NCI-H146 (cell line): ENCODE results near the gene CFAP99.
"Not testable (repeated sequence)": the region's sequence is repeated elsewhere in the genome, so short reads cannot be mapped to it uniquely, and the experiment has no call there.

ENCODE experiments used
- DNase-seq: peaks from one replicate; lab custom pipeline; 2025; lab: John Stamatoyannopoulos, UW

CFAP99 gene

DNA sequence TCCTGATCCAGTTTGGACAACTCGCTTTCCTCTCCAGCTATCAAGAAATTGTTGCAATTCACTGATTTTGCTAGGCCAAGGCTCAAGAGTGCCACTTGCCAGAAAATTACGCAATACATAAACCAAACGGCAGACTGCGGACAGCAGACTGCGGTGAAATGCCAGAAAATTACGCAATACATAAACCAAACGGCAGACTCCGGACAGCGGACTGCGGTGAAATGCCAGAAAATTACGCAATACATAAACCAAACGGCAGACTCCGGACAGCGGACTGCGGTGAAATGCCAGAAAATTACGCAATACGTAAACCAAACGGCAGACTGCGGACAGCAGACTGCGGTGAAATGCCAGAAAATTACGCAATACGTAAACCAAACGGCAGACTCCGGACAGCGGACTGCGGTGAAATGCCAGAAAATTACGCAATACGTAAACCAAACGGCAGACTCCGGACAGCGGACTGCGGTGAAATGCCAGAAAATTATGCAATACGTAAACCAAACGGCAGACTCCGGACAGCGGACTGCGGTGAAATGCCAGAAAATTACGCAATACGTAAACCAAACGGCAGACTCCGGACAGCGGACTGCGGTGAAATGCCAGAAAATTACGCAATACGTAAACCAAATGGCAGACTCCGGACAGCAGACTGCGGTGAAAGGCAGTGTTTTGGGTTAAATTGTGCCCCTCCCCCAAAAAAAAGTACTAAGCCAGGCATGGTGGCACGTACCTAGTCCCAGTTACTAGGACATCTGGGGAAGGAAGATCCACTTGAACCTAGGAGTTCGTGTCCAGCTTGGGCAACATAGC, 11.4 kb downstream of the CFAP99 start:
- DNase-seq = not testable (repeated sequence)

GRCh38 chr4:2432004-2432403, 13.2 kb downstream of the CFAP99 start:
- no peak for DNase-seq

GRCh38 chr4:2432991-2433530, 14.3 kb downstream of the CFAP99 start:
- DNase-seq = no peak

DNA sequence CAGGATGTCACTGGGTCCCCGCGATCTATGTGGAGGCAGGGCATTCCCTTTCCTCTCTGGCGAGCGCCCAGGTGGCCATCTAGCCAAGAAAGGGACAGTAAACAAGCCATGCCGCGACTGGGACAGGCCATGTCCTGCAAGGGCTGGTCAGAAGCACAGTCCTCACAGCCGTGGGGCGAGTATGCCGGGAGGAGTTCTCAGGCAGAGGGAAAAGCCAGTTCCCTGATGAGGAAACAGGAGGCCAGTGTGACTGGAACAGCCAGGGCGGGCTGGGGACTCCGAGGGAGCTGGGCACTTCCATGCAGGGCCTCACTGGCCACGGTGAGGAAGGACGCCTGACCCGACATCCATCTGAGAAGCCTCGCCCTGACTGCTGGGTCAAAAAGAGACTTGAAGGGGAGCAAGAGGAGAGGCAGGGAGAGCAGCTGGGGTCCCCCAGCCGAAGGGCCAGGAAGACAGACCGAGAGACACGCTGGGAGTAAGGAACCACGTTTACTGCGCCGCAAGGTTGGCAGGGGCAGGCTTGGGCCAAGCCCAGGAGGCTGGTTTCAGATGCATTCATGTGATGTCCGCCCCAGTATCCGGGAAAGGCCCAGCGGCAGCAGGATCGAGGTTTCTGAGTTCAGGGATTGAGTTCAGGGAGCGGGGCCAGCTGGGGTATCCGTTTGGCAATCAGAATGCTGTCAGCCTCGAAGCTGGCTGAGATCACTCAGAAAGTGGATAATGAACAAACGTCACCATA, 15.0 kb downstream of the CFAP99 start:
- DNase-seq = no peak

- no peak for DNase-seq
Measured at GRCh38 chr4:2434420-2434819, 15.7 kb downstream of the CFAP99 start.

DNA sequence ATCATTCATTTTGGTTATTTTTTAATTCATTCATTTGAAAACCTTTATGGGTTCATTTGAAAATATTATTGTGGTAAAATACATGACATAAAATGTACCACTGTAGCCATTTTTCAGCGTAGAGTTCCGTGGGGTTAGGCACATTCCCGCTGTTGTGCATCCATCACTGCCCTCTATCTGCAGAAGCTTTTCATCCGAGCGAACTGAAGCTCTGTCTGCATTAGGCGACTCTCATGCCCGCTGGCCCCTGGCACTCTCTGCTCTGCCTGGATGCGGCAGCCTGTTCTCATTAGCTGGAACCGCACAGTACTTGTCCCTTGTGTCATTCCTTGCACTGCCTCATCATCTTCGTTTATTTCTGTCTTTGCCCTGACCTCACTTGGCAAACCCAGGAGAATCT, 17.5 kb downstream of the CFAP99 start:
- DNase-seq = no peak

DNA sequence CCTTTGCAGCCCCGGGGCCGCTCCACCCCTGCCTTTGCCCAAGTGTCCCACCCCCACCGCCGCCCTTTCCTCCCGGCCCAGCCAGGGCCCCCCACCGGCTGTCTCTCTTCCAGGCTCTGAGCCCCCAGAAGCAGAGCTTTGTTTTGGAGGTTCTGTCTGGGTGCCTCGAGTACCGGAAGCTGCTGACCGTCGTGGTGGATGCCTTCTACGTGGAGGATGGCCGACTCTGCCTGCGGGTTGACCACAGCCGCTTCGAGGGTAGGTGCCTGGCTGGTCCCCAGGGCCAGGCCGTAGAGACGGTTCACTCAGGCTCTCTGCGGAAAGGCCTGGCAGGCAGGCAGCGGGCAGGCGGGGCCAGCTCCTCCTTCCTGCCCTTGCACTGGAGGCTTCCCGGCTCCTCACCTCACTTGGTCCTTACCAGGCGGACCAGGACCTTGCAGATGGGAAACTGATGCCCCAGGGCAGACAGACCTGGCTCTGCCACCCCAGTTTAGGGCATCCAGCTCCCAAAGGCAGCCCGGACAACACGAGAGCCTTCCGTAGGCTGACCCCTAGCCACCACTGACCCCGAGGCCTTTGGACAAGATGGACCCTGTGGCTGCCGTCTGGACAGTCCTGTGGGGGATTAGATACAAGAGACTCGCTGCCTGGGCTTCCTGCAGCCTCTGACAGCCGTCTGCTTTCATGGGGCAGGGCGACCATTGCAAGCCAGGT, 18.2 kb downstream of the CFAP99 start:
- DNase-seq = no peak

GRCh38 chr4:2437475-2438215, 18.9 kb downstream of the CFAP99 start:
- no peak for DNase-seq

DNA sequence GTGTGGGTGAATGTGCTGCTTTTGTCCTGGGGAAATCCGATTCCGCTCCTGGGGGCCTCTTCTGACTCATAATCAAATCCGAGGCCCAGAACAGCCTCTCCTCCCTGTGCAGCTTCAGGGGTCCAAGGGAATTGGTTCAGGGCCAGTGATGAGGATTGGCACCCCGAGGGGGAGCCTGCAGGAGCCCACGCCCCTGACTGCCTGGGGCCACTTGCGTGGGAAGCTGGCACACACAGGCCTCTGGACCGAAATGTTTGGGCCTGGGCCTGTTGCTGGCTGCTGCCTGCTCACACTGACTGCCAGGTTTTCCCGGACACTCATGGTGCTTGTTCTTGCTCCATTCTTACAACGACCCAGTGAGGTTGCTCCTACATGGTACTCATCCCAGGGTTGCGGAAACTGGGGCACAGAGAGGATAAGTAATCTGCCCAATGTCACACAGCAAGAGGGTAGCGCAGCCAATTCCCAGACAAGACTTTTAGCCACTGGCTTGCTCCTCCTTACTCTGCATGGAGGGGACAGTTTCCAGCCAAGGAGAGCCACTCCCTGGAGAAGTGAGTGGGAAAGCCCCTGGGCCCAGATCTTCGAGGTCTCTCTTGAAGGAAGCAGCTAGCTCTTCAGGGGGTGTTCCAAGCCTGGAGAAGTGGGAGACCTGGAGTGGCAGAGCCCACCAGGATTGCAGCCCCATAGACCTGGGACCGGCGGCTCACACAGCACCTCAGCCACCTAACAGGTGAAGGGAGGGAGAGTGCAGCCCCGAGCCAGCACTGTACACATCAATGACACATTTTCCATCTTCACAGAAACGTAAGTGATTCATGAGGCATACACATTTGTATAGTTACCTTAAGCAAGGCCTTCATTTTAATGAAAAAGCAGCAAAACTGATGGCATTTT, 20.3 kb downstream of the CFAP99 start:
- DNase-seq = no peak

- peak; percentile 82 for DNase-seq
Measured at GRCh38 chr4:2441393-2442174, 22.8 kb downstream of the CFAP99 start.

GRCh38 chr4:2442175-2442993, 23.6 kb downstream of the CFAP99 start:
- DNase-seq = no peak

GRCh38 chr4:2443061-2443730, 24.4 kb downstream of the CFAP99 start:
- DNase-seq = no peak

GRCh38 chr4:2443956-2444740, 25.4 kb downstream of the CFAP99 start:
- DNase-seq = no peak

DNA sequence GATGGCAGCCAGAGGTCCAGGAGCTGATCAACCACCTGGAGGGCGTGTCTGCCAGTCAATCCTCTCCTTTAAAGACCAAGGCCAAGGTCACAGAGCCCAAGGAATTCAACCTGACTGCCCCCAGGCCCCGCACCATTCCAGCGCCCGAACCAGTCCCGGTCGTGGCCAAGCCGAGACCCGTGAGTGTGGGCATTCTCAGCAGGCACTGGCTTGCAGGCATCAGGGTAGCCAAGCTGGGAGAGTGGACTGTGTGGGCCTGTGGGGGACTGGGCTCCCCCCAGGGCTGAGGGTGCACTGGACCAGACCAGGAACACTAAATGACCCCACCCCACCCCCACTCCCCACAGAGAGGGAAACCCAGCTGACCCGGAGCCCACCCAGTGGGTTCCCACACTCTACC, 26.4 kb downstream of the CFAP99 start:
- DNase-seq = no peak

- DNase-seq = no peak
Measured at GRCh38 chr4:2445571-2445970, 26.8 kb downstream of the CFAP99 start.

- DNase-seq = no peak
Measured at GRCh38 chr4:2446656-2447564, 28.2 kb downstream of the CFAP99 start.

- no peak for DNase-seq
Measured at GRCh38 chr4:2448589-2448988, 29.8 kb downstream of the CFAP99 start.
